ENCODE measurements around the gene NOL9.
"Not testable (repeated sequence)": the region's sequence is repeated elsewhere in the genome, so short reads cannot be mapped to it uniquely, and the experiment has no call there.

The NOL9 gene

DNA sequence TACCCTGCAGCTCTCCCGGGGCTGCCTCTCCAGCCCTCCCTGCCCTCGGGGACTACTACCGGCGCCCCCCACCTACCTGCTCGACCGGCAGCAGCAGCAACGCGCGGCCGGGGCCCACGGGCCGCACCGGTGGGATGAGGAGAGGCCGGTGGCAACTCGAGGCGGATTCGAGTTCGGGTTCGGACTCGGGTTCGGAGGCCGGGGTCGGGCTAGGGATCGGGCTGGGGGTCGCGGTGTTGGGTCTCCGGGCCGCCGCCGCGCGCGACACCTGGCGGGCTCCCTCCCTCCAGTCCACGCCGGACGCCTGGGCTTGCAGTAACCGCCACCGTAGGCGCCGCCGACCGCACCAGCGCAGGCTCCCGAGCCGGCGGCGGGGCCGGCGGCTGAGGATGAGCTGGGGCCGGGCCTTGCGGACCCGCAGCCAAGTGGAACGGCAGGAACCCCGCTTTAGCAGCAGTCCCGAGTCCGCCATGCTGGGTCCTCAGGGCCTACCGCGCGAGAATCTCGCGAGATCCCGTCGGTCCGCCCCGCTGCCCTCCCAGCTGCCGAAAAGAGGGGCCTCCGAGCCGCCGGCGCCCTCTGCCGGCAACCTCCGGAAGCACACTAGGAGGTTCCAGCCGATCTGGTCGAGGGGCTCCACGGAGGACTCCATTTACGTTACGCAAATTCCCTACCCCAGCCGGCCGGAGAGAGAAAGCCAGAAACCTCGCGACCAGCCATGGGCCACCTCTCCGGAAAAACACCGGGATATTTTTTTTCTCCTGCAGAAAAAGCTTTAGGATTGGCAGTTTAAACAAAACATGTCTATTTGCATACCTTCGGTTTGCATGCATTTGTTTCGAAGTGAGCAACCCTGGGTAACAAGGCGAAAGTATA, at the start of gene NOL9:
Gene NOL9, minus strand, starts transcription at position 483 of the 876 bp plus-strand sequence. Its CDS starts 11 bp downstream, at position 472.
- peak; percentile 63 for DNase-seq (ENCODE audit: low read depth, low spot score)

DNA sequence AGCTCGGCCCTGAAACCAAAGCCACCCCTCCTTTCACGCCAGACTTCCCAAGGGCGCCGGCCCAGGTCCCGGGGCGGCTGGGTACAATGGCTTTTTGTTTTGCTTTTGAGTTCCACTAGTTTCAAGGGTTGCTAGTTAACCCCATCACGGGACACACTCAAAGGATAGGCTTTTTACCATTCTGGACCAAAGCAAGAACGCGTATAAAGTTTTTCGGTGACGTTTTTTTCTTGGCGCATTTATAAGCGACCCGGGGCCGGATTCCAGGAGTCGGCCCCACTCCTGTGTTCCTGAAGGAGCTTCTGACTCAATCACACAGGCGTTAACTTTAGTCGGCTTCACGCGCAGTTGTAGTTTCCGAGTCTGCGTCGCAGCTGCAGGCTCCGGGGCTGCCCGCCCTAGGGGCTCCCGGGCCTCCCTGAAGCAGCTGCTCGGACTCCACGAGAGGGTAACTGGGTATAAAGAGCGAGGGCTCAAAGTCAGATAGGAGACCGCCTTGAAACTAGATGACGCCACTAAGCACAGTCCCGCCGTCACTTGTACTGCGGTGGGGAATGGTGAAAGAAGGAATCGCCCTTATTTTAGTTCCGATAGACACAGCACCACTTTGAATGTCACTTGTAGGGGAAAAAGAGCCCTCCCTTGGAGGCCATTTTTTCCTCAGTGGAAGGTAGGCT, 49.1 kb upstream of the NOL9 start:
- DNase-seq (ENCODE audit: low read depth, low spot score), result no peak

DNA sequence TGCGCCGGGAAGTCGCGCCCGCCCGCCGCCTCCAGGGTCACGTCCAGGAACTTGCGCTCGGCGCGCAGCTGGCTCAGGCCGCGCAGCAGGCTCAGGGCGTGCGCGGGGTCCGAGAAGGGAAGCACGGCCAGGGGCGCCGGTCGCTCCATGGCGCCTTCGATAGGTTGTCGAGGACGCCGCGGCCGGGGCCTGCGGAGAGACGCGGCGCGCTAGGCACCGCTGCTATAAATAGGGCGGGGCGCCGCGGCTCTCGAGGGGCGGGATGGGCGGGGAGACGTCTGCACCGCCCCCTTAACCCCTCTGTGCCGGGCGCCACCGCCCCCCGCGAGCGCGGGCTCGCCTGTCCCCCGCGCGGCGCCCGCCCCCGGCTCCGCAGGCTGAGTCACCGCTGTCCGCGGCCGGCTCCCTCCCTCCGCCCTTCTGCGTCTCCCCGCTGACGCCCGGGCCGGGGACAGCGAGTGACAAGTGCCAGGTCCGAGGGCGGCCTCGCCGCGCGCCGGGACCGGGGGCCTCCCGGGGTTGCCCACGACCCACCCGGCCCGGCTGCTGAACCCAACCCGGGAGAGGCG, 48.4 kb upstream of the NOL9 start, which contains the start of gene KLHL21:
Gene KLHL21, minus strand, starts transcription at position 201 of the 569 bp plus-strand sequence. Its CDS starts 52 bp downstream, at position 149.
- DNase-seq (ENCODE audit: low read depth, low spot score), result no peak

DNA sequence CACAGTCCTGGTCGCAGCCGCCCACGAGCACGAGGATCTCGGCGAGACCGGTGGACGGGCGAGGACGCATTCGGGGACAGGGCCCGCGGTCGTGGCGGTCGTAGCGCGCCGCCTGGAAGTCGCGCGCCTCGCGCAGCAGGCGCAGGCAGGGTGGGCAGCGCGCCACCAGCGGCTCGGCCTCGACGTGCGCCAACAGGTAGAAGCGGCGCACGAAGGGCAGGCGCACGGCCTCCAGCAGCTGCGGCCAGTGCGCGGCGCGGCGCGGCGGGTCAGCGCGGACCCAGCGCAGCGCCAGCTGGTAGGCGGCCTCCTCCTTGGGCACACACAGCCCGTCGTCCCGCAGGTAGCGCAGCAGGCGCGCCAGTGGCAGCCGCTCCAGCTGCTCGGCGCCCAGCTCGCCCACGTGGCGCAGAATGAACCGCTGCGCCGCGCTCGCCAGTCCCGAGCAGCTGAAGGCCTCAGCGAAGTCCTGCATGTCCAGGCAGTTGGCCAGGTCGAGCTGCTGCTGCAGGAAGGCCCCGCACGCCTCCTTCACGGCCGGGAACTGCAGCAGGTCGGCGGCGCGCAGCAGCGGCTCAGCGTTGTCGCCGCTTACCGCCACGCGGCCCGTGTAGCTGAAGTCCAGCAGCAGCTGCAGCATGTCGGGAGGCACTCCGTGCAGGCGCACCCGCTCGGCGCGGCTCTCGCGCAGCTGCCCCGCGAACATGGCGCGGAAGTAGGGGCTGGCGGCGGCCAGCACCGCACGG, 47.8 kb upstream of the NOL9 start:
- no peak for DNase-seq (ENCODE audit: low read depth, low spot score)

DNA sequence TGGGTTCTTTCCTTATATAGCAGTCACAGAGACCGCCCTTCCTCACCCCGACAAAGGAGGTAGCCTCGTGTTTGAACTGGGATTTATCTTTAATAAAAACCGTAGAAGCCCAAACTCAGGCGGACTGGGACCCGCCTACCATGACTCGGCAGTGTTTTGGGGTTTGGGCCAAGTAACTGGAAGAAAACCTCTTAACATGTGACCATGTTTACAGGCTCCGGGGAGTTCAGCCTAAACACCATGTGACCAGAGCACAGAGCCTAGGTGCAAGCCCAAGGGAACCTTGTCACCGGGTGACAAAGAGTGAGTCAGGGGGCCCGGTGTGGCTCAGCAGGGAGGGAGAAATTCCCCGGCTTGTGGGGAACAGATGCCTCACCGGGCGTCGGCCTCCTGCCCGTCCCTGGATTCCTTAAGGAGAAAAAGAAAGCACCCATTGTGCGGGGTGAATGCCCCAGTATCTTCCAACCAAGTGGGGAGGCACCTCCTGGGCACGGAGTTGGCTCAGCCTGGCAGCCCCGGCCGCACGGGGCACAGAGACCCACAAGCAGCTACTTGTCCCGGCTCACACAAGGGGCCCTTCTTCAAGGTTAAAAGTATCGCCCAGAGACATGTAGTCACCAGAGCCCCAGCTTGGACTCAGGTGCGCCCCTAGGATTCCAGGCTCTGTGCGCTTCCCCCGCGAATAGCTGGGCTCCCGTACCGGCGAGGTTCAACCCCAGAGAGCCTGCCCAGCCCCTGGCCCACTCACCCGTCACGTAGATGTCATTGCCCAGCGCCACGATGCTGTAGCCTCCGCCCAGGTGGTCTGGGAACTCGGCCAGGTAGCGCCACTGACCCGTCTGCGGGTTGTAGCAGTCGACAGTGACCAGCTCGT, 47.0 kb upstream of the NOL9 start:
- DNase-seq (ENCODE audit: low read depth, low spot score), result no peak

DNA sequence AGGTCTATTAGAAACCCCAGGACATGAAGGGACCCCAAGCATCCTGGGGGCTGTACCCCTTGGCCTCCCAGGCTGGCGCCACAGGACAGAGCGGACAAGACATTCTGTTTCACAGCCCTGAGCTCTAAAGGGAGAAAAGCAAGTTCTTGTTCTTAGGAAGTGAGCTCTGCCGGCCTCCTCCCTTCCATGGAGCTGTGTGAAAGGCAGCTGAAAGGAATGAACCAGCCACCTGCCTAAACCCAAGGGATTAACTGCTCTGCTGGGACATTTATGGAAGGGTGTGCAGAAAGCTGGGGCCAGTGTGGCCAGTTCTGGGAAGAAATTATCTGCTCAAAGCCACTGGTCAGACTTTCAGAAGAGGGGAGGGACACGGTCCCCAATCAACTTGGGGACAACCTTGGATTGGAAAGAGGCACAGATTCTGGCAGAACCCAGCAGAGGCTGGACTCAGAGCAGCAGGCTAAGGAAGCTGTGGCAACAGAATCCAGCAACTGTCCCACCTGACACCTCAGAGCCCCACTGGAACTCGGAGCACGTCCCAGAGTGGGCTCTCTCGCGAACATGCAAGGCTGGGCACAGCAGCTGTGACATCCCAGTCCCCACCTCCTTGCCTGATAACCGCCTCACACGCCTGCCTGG, 46.2 kb upstream of the NOL9 start:
- DNase-seq (ENCODE audit: low read depth, low spot score), result no peak

DNA sequence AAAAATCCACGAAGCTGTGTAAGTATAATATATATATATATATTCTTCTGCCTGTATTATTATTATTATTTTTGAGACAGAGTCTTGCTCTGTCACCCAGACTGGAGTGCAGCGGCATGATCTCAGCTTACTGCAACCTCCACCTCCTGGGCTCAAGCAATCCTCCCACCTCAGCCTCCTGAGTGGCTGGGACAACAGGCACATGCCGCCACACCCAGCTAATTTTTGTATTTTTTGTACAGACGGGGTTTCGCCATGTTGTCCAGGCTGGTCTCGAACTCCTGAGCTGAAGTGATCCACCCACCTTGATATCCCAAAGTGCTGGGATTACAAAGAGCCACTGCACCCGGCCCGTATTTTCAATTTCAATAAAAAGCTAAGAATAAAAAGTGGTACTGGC, 45.7 kb upstream of the NOL9 start:
- not testable (repeated sequence) for DNase-seq (ENCODE audit: low read depth, low spot score)

DNA sequence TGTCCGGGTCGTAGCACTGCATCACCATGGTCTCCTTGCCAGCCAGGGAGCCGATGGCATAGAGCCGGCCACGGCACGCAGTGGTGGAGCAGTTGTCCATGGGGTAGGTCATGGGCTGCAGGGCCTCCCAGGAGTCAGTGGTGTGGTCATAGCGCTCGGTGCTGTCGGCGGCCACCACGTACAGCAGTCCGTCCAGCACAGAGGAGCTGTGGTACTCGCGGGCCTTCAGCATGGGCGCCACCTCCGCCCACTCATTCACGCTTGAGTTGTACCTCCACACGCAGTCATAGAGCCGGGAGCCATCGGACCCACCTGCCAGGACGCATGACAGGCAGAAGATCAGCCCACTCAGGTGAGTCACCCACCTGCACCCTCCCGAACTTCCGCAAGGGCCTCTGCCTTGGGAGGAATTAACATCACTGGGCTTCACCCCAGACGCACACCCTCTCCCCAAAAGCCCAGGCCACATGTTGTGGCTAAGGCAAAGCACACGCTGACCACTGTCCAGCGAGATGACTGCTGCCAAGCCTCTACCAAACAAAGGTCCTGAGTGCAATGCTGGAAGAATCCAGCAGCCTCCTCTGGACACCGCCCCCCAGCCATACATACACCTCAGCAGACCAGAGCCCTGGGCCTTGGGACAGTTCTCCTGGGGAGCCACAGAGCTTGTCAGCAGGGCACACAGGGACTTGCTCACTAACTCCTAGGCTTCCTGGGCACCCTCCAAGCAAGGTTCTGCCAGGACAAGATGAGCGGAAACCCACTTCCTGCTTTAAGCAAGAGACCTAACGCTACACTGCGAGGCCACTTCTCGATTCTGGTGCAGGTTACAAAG, 45.0 kb upstream of the NOL9 start:
- DNase-seq (ENCODE audit: low read depth, low spot score), result no peak

DNA sequence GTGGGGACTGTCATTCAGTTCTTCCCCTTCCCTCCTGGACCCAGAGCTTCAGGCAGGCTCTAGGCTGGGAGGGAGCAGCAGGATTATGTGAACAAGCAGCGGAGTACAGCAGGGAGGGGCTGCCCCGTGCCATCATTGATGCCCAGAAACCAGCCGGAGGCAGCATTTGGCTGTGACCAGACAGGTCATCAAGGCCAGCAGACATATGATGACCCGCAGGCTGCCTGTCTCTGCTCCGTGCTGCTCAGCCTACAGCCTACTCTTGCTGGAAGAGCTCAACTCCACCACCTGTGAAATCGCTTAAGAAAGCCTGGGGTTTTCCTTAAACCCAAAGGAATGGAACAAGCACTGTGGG, 43.4 kb upstream of the NOL9 start:
- DNase-seq (ENCODE audit: low read depth, low spot score), result no peak

DNA sequence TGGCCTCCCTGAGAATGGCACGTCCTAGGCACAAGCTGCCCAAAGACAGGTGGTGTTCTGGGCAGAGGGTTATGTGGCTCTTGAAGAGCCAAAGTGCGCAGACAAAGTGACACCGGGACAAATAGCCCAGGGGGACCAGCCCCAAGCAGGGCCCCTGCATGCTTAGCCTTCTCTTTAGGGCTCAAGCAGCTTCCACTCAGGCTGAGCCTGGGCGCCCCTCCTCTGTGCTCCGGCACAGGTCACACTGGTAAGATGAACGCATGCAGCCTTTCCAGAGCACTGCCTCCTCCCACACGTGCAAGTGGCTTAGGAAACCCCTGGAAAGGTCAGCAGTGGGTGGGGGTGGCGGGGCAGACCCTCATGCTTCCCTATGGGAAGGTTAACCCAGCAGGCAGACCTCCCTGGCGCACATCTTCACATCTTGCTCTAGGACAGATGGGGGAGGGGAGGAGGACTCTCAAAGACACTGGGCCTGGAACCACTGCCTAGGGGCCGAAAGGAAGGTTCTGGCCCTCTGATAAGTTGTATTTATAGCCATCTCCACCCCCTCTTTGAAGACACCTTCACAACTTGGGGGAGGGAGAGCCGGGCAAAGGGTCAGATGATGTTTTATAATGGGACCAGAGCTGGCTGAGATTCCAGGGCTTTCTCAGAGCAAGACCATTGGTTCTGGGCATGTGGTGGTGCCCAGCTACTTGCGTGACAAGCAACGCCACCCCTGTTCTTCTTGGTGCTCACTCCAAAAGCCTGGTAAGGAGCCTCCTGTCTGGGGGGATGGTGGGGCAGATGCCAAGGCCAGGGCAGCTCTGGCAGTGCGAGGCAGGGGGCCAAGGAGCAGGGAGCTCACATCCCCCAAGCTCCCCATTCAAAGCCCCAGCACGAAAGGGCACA, 42.8 kb upstream of the NOL9 start:
- DNase-seq (ENCODE audit: low read depth, low spot score), result no peak

DNA sequence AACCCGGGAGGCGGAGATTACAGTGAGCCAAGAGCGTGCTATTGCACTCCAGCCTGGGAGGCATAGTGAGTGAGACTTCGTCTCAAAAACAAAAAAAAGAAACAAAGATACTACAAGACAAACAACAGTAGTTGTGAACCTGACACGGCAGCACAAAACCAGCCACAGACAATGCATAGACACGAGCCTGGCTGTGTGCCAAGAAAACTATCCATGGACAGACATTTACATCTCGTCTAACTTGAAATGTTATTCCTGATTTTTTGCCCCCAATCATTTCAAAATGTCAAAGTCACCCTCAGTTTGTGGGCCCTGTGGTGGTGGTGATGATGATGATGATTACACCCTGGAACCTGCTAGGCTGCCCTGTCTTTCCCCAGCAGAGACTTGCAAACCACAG, 42.0 kb upstream of the NOL9 start:
- DNase-seq (ENCODE audit: low read depth, low spot score), result no peak

DNA sequence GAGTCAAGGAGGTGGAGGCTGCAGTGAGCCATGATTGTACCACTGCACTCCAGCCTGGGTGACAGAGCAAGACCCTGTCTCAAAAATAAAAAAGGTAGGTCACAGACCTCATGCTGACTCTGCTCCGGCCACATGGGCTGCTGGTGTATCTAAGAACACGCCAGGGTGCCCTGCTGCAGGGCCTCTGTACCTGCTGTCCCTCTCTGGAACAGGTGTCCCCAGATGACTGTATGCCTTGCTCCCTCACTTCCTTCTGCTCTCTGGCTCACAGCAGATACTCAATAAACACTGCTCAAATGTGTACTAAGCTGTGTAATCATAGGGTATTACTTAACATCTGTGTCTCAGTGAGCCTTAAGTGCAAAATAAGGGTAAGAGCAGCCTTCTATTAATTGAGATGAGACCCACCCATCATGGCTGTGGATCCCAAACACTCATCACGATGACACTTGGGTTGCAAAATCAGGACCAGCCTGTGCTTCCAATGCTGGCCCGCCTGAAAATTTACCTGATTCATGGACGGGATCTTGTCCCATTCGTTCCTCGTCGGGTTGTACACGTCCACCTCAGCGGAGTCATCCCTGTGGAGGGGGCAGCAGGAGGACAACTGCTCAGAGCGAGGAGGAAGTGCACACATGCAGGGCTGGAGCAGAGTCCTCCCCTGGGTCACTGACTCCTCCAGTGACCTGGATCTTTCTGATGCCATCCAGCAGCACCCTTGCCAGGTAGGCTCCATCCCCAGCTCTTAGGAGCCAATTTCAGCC, 40.8 kb upstream of the NOL9 start:
- DNase-seq (ENCODE audit: low read depth, low spot score), result no peak

DNA sequence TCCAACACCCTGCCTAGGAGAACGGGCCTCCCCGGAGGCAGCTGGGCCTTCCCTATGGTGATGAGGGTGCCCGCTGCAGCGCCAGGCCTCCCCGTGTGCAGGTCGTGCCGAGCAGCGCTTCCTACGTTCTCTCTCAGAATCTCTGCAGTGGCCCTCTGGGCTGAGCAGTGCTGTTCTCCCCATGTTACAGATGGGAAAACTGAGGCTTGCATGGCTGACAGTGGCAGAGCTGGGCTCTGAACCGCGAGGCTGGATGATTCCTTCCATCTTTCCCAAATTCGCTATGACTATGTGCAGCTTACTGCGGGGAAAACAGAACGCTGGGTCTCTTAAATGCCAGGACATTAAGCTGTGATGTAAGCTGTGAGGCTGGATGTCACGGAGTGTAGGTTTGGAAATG, 39.5 kb upstream of the NOL9 start:
- DNase-seq (ENCODE audit: low read depth, low spot score), result no peak

DNA sequence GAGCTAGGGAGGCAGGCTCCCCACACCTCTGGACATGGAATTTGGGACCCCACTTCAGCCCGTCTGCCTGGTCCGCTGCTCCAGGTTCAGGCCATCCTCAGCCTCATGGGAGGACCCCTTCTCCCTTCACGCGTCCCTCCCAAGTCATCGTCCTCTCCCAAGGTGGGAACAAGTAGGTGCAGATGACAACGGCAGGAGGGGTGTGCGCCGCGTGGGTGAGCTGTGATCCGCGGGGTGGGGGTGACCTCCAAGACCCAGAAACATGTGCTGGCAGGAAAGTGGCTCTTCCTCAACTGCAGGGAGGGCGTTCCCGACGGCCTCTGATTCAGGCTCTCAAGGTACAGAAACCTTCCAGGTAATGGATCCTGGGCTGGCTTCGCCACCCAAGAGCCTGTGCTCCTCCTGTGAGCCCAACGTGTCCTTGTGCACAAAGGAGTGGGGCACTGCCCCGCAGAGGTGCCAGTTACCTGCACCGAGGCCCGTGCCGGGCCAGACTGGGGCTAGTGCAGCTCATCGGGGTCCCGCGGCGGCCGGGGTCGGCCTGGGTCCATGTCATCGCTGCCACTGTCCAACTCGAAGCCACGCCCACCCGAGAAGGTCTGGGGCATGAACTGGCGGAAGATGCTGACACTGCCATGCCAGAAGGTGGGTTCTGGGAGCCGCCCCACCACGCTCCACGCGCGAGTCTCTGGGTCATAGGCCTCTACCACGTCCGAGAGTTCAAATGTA, 38.7 kb upstream of the NOL9 start:
- no peak for DNase-seq (ENCODE audit: low read depth, low spot score)

DNA sequence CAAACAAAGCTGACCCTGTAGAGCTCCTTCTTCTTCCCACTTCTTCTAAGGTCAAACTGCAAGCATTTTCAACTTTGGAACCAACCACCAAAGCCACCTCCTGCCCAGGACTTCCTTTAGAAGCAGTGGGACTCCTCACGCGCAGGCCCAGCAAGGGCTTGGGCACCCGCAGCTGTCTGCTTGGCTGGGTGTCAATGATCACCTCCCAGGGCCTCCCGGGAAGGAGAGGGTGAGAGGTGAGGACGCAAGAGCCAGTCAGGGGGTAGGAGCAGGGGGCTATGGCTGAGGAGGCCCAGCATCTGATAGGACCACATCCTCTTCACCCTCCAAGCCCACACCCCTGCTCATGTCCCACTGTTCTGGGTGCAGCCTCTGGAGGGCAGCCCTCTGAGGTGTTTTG, 38.1 kb upstream of the NOL9 start:
- no peak for DNase-seq (ENCODE audit: low read depth, low spot score)

DNA sequence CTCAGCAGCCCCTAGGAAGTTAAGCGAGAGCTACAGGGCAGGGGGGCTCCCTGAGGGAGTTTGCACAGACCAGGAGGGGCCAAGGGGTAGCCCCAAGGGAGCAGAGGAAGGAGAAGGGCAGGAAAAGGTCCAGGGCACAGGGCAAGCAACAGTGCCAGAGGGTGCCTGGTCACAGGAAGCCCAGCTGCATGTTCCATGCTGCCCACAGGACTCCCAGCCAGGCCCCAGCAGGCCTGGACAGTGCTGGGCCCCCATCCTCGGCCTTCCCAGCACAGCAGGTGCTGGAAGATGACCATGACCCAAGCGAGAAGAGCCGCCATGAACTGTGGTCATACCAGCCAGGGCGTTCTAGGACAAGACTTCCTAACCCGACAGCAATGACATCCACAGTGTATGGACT, 37.3 kb upstream of the NOL9 start:
- DNase-seq (ENCODE audit: low read depth, low spot score), result no peak

DNA sequence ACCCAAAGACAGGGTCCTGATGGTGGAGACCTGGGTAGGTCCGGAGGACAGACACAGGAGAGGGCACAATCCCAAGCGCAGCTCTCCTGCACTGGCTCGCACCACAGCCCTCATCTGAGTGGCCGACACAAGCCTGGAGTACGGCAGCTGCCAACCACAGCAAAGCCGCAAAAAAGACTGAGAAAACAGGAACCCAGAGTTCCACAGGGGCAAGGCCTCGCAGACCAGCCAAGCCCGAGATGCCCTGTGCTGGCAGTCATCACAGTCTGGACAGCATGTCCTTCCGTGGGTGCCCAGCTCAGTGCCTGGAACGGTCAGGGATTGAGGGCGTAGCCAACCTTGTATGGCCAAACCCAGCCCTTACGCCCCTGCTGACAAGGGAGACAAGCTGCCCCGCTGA, 36.9 kb upstream of the NOL9 start:
- DNase-seq (ENCODE audit: low read depth, low spot score), result no peak

All from iPS DF 19.7 (cell line).